Lower lobe of right lung (tissue), 2 donors: ENCODE results near the gene TRAPPC12. TPM values are rescaled to one million over a fixed set of nuclear protein-coding genes. Genes with fewer than 3 reads are reported as not detected.
"Not testable (repeated sequence)": the region's sequence is repeated elsewhere in the genome, so short reads cannot be mapped to it uniquely, and the experiment has no call there.

Experiments used
- ATAC-seq, 2 donors: fragments of 200-7000 bp; cut with Tn5 transposase; one replicate each; pipeline ENCODE4 v1.9.1; 2020 to 2022; ENCODE audit warnings: mild to moderate bottlenecking in 2 of 2, moderate library complexity in 2 of 2
- DNase-seq: peaks from one replicate; pipeline ENCODE4 v3.0.0-alpha.2; 2020
- H3K27ac ChIP-seq: fragments of 200-600 bp; one replicate; pipeline ENCODE4 v1.8.0; 2022
- H3K27me3 ChIP-seq: fragments of 200-600 bp; one replicate; pipeline ENCODE4 v1.8.0; 2022; ENCODE audit warnings: low read depth
- H3K36me3 ChIP-seq: fragments of 200-600 bp; one replicate; pipeline ENCODE4 v1.8.0; 2022; ENCODE audit warnings: mild to moderate bottlenecking
- H3K4me1 ChIP-seq: fragments of 200-600 bp; one replicate; pipeline ENCODE4 v1.8.0; 2022
- H3K4me3 ChIP-seq: fragments of 200-600 bp; one replicate; pipeline ENCODE4 v1.8.0; 2022; ENCODE audit warnings: mild to moderate bottlenecking
- H3K9me3 ChIP-seq: fragments of 200-600 bp; one replicate; pipeline ENCODE4 v1.8.0; 2022
- intact Hi-C: fragments of 100-400 bp; cut with DNase I; formaldehyde crosslinking; loops from one replicate; pipeline ENCODE4 v1.11.0; 2022
- total RNA-seq: library from RNA; stranded (reverse); fragmentation: NEBNext Ultra II Directional; extraction: Animal tissue kit (Norgen Biotek cat#: 25700); gene quantifications from one replicate; pipeline ENCODE4 v1.2.1, GENCODE V29; 2021
- TF ChIP-seq, protein P1 (sequence below): fragments of 200-600 bp; IDR thresholded peaks from one replicate; pipeline ENCODE4 v1.8.0; 2022; ENCODE audit warnings: antibody characterized with exemption, mild to moderate bottlenecking
- donor health status: DM: no; HTN: yes; CAD: no; lungs with severe emphysema.

The TRAPPC12 gene
- total RNA-seq, 1 donor from 2014 or later = 93.8 TPM

DNA sequence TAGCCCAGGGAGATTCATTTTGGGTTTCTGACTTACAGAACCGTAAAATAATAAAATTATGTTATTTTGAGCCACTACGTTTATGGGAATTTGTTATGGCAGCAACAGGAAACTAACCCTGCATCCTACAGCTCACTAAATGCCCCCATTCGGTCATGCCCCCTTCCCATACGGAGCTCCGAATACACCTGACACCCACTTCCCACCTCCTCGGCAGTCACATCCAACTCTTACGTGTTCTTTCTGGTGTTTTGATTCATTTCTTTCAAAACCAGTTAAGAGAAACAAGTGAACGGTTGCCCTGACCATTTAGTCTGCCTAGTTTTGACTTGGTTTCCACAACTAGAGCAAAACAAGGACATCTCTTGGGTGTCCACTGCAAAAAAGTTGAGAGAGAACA is 21.6 kb upstream of the TRAPPC12 start:
- Histone ChIP-seq H3K4me3 (no peak overlapping the region), H3K27me3 (no peaks in the 10 kb centered on the region), H3K36me3 (peaks cover 6% of the 10 kb centered on the region), H3K9me3 (no peaks in the 10 kb centered on the region), H3K27ac (no peak overlapping the region), H3K4me1 (peaks cover 7% of the 10 kb centered on the region)
- no peak for DNase-seq
- TF ChIP-seq, protein P1, sequence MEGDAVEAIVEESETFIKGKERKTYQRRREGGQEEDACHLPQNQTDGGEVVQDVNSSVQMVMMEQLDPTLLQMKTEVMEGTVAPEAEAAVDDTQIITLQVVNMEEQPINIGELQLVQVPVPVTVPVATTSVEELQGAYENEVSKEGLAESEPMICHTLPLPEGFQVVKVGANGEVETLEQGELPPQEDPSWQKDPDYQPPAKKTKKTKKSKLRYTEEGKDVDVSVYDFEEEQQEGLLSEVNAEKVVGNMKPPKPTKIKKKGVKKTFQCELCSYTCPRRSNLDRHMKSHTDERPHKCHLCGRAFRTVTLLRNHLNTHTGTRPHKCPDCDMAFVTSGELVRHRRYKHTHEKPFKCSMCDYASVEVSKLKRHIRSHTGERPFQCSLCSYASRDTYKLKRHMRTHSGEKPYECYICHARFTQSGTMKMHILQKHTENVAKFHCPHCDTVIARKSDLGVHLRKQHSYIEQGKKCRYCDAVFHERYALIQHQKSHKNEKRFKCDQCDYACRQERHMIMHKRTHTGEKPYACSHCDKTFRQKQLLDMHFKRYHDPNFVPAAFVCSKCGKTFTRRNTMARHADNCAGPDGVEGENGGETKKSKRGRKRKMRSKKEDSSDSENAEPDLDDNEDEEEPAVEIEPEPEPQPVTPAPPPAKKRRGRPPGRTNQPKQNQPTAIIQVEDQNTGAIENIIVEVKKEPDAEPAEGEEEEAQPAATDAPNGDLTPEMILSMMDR = no peak
- intact Hi-C loops = no loop called here
- ATAC-seq = no peak

DNA sequence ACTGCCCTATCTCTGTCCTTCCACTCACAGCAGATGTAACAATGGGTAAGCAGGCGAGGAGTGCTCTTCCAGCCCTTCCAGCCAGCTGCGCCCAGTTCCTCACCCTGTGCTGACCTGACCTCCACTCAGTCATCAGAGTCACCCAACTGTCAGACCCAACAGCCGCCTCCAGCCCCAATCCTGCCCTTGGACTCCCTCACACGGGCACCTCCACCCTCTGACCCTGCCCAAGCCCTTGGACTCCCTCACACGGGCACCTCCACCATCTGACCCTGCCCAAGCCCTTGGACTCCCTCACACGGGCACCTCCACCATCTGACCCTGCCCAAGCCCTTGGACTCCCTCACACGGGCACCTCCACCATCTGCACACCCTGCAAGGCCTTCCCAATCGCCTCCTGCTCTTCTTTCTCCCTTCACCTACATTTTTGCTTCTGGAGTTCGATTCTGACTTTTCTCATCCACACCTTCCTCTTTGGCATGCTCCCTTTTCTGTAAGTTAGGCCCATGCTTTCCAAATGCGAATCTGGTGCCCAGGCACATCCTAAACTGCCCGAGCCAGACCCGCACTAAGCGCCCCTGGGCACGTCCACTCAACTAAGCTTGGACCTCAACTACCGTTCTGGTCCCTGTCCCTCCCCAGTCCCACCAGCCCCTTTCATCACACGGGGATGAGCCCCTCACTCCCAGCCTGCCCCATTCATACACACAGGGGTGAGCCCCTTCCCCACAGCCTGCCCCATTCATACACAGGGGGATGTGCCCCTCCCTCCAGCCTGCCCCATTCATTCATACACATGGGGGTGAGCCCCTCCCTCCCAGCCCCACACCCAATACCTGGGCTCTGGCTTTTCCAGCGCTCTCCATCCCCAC is 17.7 kb upstream of the TRAPPC12 start:
- Histone ChIP-seq H3K9me3 (no peaks in the 10 kb centered on the region), H3K36me3 (no peaks in the 10 kb centered on the region), H3K27me3 (no peaks in the 10 kb centered on the region), H3K27ac (no peak overlapping the region), H3K4me3 (no peak overlapping the region), H3K4me1 (peaks cover 7% of the 10 kb centered on the region)
- DNase-seq (no peak), ATAC-seq (no peak)
- TF ChIP-seq, protein P1 = no peak
- intact Hi-C loops = no loop called here

DNA sequence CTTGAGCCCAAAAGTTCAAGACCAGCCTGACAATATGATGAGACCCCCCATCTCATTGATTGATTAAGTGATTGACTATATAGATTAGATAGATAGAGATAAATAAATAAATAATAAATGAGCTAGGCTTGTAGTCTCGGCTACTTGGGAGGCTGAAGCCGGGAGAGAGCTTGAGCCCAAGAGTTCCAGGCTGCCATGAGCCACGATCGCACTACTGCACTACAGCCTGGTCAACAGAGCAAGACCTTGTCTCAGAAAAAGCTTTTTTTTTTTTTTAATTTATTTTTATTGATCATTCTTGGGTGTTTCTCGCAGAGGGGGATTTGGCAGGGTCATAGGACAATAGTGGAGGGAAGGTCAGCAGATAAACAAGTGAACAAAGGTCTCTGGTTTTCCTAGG is 14.3 kb upstream of the TRAPPC12 start:
- intact Hi-C loops = no loop called here
- no peaks in the 10 kb centered on the region for H3K27me3 ChIP-seq

DNA sequence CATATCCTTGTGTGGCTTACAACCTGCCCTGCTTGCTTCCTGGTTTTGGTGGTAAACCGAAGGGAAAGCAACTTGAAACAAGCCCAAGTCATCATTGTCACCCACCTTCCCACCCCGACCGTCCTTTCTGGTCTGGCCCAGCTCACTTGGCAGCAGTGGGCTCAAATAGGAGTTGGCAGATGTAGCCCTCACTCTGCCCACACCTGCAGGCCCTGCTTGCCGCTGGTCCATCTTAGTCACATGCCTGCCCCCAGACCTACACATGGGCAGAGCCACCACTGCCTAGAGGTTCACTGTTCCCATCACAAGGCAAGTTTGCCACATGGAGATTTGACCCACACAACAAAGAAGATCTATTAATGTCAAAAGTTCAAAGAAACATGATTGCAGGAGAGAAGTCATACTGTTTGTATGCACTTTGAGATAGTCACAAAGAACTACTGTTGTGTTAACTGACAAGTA is 11.2 kb upstream of the TRAPPC12 start:
- TF ChIP-seq, protein P1 = no peak
- intact Hi-C loops = no loop called here
- Histone ChIP-seq H3K36me3 (peaks cover 3% of the 10 kb centered on the region), H3K9me3 (no peaks in the 10 kb centered on the region), H3K4me1 (no peaks in the 10 kb centered on the region), H3K4me3 (no peak overlapping the region), H3K27ac (no peak overlapping the region), H3K27me3 (no peaks in the 10 kb centered on the region)
- DNase-seq = no peak
- ATAC-seq = no peak

More for the DNA sequence above, 14.3 kb upstream of the TRAPPC12 start:
- Histone ChIP-seq H3K9me3 (no peaks in the 10 kb centered on the region), H3K36me3 (peaks cover 3% of the 10 kb centered on the region), H3K4me1 (no peaks in the 10 kb centered on the region), H3K4me3 (no peak overlapping the region), H3K27ac (no peak overlapping the region)
- TF ChIP-seq, protein P1 = no peak
- ATAC-seq (no peak), DNase-seq (no peak)

DNA sequence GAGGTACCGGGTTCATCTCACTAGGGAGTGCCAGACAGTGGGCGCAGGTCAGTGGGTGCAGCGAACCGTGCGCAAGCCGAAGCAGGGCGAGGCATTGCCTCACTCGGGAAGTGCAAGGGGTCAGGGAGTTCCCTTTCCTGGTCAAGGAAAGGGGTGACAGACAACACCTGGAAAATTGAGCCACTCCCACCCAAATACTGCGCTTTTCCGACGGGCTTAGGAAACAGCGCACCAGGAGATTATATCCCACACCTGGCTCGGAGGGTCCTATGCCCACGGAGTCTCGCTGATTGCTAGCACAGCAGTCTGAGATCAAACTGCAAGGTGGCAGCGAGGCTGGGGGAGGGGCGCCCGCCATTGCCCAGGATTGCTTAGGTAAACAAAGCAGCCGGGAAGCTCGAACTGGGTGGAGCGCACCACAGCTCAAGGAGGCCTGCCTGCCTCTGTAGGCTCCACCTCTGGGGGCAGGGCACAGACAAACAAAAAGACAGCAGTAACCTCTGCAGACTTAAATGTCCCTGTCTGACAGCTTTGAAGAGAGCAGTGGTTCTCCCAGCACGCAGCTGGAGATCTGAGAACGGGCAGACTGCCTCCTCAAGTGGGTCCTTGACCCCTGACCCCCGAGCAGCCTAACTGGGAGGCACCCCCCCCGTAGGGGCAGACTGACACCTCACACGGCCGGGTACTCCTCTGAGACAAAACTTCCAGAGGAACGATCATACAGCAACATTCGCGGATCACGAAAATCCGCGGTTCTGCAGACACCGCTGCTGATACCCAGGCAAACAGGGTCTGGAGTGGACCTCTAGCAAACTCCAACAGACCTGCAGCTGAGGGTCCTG is 9.9 kb upstream of the TRAPPC12 start:
- H3K9me3 ChIP-seq, H3K27me3 ChIP-seq, H3K4me1 ChIP-seq, intact Hi-C loops, H3K4me3 ChIP-seq, DNase-seq, H3K27ac ChIP-seq, H3K36me3 ChIP-seq, ATAC-seq: not testable (repeated sequence)
